GM21515 (cell line): ENCODE data around the gene ARL9.

Experiments used
- ATAC-seq: cut with Tn5 transposase; IDR thresholded peaks from one replicate; pipeline ENCODE4 v1.9.1; 2021; ENCODE audit not compliant: unreplicated experiment

ARL9 gene

DNA sequence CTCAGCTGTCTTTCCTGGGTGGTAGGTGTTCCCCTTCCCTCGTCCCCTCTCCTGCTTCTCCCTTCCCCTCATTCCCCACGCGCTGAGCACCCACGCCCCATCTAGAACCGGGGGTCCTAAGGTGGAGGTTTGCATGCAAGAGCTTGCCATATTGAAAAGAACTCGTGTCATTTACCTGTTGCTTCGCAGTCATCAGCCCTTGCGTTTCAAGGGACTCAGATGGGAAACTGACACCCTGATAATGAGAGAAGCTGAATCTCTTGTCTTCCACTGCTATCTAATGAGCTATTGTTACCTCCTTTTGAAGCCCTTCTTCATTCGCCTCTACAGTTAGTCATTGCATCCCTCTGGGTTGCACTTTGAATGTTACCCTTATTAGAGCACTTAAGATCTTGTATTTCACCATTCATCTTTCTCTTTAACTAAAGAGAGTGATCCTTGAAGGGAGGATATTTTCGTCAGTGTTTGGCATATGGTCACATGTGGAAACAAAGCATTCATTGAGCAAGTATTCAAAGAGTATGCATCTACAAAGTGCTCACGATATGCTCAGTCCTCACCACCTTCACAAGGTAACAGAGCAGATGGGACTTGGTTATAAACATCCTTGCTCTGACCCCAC is 25.7 kb downstream of the ARL9 start:
- no peak for ATAC-seq

DNA sequence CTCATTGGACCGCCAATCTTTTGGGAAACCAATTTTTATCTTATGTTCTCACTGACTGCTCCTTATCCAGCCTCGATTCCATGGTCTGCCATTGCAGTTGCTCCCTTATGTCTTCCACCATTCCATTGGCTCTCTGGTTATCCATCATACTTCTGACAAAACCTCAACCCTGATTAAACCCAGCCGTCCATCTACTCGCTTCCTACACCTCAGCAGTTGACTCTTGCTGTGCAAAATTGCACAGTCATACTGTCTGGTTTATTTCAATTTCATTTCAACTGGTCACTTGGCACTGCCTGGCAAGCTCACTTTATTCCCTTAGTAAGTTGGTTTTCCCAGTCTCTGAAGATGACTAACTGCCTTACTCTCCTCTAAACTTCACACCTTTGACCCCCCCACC is 26.2 kb downstream of the ARL9 start:
- no peak for ATAC-seq

DNA sequence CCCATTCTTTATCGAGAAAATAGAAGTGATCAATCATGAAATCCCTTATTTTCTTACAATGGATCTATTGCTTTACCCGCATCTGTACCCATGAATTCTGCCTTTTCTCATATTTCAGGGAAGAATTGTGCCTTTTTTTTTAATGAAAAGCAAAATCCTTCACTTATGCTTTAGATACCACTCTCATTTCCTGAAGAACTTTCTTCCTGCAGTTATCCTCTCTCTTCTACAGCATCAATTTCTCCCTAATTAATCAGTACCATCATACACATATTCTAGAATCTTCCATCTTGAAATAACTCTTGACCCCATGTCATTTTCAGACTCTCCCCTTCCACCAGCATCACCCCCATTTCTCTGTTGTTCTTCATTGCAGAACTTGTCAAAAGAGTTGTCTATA is 26.6 kb downstream of the ARL9 start:
- no peak for ATAC-seq

DNA sequence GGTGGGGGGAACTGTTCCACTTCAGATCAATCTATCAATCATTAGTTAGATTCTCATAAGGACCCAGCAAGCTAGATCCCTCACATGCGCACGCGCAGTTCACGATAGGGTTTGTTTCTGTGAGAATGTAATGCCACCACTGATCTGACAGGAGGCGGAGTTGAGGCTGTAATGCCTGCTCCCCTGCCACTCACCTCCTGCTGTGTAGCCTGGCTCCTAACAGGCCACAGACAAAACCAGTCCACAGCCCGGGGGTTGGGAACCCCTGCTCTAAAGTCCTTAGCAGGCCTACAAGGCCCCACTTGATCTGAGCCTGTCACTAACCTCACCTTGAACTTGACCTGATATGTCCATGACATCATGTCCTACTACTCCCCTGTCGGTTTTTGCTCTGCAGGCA is 30.3 kb downstream of the ARL9 start:
- ATAC-seq: no peak

DNA sequence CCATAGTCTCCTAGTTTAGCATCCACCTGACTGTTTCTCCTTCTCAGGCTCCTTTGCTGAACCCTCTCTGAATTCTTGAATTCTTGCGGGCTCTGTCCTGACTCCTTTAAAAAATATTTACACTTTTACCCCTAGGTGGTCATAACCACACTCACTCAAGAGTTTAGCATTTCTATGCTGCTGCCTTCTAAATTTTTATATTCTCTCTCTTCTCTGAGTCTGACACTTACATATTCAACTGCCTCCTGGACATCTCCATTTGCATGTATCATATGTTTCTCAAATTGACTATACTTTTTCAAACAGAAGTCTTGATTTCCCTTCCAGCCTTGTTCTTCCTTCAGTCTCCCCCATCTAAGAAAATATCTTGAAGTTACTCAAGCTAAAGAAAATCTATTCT is 31.6 kb downstream of the ARL9 start:
- ATAC-seq: no peak

DNA sequence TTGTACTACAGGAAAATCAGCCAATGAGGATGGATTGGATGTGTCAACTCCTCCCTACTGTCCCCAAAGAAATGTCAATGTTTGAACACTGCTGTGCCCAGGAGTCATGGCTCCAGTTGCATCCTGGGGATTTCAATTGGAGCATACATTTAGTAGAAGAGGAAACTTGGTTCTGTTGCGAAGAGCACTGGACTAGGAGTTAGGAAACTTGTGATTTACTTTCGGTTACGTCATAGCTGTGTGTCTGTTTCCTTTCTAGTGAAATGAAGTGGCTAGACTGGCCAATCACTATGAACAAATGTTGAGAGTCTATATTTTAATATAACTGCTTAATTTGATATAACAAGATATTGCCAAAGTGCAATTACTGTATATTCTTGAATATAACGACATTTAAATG is 35.2 kb downstream of the ARL9 start:
- ATAC-seq: no peak

DNA sequence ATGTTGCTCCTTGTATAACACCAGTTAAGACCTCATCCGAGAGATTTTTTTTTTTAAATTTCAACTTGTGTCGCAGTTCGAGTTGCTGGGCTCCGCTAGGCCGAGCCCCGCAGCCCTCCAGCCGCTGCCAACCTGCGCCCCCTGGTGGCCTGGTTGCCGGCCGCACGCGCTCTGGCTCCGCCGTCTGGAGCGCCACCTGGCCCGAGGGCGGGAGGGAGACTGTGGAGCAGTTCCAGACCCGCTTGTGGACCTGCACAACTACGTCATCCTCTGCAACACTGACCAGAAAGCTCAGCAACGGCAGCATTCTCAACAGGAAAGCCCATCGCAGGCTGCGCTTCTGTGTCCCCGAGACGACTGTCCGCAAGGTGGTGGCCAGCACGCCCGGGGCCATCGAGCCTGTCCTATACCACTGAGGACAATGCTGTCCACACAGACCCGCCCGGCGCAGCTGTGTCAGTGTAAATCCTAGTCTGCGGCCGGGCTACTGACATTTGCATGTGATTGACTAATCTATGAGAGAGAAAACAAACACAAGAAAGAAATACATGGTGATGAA is 39.1 kb downstream of the ARL9 start:
- ATAC-seq: peak; percentile 99

DNA sequence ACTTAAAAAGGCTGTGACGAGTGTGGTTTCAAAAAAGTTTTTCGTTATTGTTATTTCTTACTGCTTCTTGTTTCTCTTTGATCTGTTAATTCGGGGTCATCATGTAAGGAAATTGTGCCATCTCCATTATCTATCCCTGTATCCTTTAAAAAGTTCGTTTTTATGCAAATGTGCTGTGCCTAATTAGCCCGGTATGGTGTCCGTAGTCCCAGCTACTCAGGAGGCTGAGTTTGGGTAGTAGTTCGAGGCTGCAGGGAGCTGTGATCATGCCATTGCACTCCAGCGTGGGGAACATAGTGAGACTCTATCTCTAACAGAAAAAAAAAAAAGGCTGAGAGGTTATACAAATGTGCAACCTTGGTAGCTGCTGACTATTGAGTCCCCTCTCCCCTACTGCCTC is 45.1 kb downstream of the ARL9 start:
- no peak for ATAC-seq

DNA sequence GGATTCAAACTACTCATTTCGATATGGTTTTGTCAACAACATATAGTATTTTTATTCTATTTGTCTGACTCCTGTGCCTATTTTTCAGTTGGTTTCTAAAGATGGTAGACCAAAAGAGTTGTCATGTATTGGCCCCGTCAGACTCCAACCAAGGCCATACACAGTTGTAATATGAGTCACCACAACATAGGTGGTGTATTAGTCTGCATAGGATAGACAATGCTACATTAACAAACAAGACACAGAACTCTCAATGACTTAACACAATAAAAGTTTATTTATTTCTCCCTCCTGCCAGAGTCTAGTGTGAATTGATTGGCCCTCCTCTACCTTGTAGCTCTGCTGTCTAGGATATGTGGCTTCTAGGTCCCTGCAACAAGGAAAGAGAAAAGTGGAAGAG is 45.9 kb downstream of the ARL9 start:
- ATAC-seq: no peak

DNA sequence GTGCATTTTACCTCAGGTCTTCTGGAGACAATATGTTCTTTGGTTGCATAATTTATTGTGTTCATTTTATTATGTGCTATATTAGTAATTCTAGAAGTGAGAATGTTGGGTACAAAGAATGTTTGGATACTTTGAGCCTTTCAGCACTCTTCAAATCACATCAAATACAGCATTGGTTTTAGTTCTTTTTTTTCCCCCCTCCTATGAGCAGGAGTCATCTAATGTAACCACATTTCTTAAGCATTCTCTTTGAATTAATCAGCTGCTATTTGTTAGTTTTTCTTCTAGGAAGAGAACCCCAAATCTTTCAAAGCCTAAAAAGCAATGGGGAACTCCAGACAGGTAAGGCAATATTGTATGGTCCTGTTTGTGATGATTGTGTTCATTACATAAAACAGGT is 46.7 kb downstream of the ARL9 start:
- ATAC-seq: no peak

DNA sequence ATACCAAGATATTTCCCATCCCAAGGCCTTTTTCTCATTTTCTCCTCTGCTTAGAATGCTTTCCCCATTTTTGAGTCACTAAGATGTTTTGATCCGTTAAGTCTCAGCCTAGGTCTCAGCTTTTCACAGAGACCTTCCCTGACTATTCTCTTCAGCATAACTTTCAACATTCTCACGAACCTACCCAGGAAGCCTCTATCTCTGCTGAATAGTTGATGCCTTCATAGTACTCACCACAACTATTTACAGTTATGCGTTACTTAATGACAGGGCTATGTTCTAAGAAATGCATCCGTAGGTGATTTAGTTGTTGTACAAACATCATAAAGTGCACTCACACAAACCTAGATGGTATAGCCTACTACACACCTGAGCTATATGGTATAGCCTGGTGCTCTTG is 64.5 kb downstream of the ARL9 start:
- ATAC-seq: no peak
